ENCODE results near the gene POLR1A.

DNA sequence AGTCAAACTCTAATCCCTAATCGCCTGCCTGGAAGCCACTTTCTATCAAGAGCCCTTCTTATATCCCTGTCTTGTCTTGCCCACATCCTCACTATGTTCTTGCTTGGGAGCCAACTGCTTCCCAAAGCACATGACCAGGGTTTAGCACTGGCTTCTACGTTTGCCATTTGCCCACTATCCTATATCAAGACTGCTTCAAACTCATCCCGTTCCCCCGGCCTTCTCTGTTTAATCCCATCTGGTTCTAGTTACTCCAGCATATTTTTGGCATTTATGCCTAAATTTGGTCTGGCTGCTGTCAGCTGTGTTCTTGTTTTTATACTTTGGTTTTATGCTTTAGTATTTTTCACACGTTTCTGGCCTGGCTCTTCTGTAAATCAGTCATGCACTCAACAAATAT lies 40.2 kb downstream of the POLR1A start:
- TF ChIP-seq, protein P1, sequence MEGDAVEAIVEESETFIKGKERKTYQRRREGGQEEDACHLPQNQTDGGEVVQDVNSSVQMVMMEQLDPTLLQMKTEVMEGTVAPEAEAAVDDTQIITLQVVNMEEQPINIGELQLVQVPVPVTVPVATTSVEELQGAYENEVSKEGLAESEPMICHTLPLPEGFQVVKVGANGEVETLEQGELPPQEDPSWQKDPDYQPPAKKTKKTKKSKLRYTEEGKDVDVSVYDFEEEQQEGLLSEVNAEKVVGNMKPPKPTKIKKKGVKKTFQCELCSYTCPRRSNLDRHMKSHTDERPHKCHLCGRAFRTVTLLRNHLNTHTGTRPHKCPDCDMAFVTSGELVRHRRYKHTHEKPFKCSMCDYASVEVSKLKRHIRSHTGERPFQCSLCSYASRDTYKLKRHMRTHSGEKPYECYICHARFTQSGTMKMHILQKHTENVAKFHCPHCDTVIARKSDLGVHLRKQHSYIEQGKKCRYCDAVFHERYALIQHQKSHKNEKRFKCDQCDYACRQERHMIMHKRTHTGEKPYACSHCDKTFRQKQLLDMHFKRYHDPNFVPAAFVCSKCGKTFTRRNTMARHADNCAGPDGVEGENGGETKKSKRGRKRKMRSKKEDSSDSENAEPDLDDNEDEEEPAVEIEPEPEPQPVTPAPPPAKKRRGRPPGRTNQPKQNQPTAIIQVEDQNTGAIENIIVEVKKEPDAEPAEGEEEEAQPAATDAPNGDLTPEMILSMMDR (IDR thresholded peaks at IDR 0.05; ENCODE audit: borderline replicate concordance, extremely low read depth, low read length, poor library complexity, severe bottlenecking) = no peak
- no peak for TF ChIP-seq EZH2 (IDR thresholded peaks at IDR 0.05; ENCODE audit: borderline replicate concordance, low read depth, low read length, severe bottlenecking)

All from DND-41 (cell line).